ENCODE data around the gene UMPS.

- TF ChIP-seq POLR2AphosphoS5 (IDR thresholded peaks at IDR 0.05; ENCODE audit: low read depth, low read length) (no peak), CTCF (IDR thresholded peaks at IDR 0.05) (no peak), TCF7L2 (IDR thresholded peaks at IDR 0.05; ENCODE audit: low read depth, low read length) (no peak), REST (IDR thresholded peaks at IDR 0.05; ENCODE audit: insufficient read depth in 1 of 2, low read depth in 2 of 2, low read length in 1 of 2) (no peak)
Measured at GRCh38 chr3:124773351-124774326, 43.4 kb downstream of the UMPS start.
